EH (cell line): ENCODE results near the gene ALG9.
"Not testable (repeated sequence)": the region's sequence is repeated elsewhere in the genome, so short reads cannot be mapped to it uniquely, and the experiment has no call there.

ENCODE experiments used
- DNase-seq: peaks from one replicate; pipeline ENCODE4 v3.0.0-alpha.2; 2015; ENCODE audit warnings: low read depth

Gene ALG9

GRCh38 chr11:111870886-111871692, at the start of gene ALG9:
Gene ALG9 (minus strand): TSS chr11:111871581. CDS start chr11:111871482, 99 bp downstream.
- peak; percentile 80 for DNase-seq

DNA sequence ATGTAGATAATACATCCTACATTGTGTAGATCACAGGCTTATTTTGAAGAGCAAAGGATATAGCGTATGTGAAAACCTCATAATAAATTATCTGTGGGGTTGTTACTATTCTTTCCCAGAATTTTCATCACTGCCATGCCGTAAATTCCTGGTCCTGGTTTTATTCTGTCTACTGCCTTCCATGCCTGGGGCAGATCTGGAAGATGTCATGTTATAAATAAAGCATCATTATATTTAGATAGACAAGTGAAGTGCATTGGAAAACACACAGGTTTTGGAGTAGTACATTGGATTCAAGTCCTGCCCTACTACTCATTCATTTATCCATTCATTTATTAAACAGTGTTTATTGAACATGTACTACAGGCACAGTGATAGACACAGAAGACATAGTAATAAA, 49.5 kb upstream of the ALG9 start:
- peak; percentile 33 for DNase-seq

DNA sequence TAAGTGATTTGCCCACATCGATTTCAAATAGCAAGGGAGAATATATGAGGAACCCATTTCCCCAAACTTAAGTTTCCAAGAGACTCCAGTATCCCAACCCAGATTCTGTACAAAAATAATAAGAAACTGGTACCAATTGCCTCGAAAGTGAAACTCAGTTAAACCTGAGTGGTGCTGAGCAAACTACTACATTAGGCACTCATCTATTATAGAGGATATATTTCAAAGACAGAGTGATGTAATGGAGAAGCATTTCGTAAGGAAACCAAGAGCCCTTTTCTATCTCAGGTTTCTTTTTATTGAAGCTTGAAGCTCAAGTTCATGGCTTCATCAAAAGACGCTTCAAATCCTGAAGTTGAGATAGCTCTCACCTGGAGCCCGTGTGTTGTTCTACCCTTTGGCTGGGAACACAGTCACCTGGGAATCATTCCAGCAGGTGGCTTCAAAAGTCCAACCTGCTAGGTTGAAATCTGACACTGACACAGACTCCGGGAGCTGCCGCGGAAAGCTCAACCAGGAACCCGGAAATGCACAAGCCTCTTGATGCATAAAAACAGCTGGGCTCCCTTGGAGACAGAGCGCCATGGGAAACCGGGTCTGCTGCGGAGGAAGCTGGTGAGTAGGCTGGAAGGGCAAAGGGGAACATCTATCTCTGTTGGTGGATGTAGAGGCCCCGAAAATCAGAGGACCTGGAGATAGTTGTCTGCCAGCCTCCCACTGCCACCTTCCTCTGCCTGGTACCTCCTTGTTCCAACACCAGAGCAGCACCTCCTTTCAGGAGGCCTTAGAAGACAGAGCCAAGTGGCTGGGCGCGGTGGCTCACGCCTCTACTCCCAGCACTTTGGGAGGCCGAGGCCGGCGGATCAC, 47.2 kb upstream of the ALG9 start, which contains the start of gene C11orf52:
Gene C11orf52, plus strand, starts transcription at position 524 of the 867 bp plus-strand sequence. Its CDS starts 60 bp downstream, at position 584.
- DNase-seq: peak; percentile 73

- DNase-seq: no peak
Observed at GRCh38 chr11:111917788-111918187, 46.4 kb upstream of the ALG9 start.

DNA sequence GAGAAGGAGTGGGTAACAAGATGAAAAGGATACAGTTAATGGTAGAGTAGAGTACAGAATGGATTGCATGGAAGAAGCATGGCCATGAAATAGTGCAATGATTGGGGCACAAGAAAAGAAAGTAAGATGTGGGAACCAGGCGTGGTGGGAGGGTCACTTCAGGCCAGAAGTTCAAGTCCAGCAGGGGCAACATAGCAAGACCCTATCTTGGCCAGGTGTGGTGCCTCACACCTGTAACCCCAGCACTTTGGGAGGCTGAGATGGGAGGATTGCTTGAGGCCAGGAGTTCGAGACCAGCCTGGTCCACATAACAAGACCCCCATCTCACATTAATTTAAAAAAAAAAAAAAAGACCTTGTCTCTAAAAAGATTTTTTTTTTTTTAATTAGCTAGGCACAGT, 45.9 kb upstream of the ALG9 start:
- DNase-seq: no peak

DNA sequence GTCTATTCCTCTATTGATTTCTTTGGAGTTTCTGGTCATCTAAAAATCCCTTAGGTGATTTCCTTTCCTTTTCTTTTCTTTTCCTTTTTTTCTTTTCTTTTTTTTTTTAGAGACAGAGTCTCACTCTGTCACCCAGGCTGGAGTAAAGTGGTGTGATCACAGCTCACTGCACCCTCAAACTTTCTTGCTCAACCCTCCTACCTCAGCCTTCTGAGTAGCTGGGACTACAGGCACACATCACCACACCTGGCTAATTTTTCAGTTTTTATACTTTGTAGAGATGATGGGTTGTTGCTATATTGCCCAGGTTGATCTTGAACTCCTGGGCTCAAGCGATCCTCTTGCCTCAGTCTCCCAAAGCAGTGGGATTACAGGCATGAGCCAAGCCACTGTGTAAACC, 45.4 kb upstream of the ALG9 start:
- DNase-seq: no peak

GRCh38 chr11:111913997-111914396, 42.6 kb upstream of the ALG9 start:
- DNase-seq: peak; percentile 97

DNA sequence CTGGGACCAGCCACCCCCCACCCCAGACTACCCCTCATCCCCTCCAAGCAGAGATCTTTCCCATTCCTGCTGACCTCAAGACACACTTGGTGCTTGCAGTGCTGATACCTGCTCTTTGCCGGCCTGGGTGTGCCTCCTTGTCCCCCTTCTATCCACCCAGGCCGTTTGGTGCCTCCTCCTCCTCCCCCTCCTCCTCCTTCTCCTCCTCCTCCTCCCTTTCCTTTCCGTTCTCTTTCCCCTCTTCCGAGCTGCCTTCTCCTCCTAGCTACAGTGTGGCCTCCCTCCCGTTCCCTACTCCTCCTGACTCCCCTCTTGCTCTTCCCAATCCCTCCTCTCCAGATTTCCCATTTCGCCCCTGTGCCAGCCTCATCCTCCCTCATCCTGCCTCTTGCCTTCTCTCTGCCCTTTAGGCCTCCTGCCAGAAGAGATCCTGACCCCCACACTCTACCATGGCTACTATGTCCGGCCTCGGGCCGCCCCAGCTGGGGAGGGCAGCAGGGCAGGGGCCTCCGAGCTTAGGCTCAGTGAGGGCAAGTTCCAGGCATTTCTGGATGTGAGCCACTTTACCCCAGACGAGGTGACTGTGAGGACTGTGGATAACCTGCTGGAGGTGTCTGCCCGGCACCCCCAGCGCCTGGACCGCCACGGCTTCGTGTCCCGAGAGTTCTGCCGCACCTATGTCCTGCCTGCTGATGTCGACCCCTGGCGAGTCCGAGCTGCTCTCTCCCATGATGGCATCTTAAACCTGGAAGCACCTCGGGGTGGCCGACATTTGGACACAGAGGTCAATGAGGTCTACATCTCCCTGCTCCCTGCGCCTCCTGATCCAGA, 41.9 kb upstream of the ALG9 start:
- DNase-seq: peak; percentile 71

DNA sequence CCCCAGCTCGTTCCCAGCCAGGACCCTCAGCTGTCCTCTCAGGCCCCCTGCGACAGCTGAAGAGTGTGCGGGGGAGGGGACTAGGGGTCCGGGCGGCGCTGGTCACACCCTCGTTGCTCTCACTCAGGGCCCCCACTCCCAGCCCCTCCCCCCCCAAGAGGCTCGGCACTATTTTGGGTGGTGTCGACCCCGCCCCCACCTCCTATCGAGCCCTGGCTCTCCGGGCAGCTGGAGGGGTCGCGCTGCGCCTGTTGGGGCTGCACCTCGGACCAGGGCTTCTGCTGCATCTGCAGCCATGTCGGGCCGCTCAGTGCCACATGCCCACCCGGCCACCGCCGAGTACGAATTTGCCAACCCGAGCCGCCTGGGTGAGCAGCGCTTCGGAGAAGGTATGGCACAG, 41.2 kb upstream of the ALG9 start, which contains the start of gene HSPB2:
Gene HSPB2, plus strand, starts transcription at position 200 of the 400 bp plus-strand sequence. Its CDS starts 96 bp downstream, at position 296.
- peak; percentile 20 for DNase-seq

DNA sequence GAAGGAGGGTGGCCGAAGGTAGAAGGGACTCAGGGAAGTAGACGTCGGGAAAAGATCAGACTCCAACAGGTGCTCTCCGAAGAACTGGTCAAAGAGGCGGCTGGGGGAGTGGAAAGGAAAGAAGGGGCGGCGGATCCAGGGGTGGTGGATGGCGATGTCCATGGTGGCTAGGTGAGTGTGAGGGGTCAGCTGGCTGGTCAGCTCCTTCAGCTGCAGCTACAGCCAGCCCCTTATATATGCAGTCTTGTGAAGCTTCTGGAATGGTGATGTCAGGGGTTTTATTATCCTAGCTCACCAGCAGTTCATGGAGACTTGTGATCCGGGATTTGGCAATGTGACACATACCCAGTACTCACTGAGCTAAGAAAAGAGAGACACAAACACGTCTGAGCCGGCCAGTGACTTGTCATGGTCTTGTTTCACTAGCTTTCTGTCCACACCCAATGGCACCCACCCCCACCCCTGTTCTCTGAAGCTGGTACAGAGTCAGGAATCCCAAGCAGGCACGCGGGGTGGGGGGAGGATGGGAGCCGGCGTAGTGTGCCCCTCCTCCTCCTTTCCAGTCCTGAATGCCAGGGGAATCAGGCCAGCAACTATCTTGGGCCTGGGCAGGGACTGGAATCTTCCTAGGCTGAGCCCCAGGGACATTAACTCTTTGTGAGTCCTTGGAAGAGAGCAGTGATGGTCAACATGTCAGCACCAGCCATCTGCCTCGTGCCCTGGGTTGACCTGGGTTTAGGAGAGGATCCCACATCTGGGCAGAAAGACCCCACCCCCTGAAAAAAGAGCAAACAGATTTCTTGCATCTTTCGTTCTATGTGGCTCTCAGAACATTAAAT, 40.4 kb upstream of the ALG9 start, which contains the start of gene CRYAB:
Gene CRYAB, minus strand, starts transcription at position 208 of the 839 bp plus-strand sequence. Its CDS starts 46 bp downstream, at position 162.
- DNase-seq: peak; percentile 100

DNA sequence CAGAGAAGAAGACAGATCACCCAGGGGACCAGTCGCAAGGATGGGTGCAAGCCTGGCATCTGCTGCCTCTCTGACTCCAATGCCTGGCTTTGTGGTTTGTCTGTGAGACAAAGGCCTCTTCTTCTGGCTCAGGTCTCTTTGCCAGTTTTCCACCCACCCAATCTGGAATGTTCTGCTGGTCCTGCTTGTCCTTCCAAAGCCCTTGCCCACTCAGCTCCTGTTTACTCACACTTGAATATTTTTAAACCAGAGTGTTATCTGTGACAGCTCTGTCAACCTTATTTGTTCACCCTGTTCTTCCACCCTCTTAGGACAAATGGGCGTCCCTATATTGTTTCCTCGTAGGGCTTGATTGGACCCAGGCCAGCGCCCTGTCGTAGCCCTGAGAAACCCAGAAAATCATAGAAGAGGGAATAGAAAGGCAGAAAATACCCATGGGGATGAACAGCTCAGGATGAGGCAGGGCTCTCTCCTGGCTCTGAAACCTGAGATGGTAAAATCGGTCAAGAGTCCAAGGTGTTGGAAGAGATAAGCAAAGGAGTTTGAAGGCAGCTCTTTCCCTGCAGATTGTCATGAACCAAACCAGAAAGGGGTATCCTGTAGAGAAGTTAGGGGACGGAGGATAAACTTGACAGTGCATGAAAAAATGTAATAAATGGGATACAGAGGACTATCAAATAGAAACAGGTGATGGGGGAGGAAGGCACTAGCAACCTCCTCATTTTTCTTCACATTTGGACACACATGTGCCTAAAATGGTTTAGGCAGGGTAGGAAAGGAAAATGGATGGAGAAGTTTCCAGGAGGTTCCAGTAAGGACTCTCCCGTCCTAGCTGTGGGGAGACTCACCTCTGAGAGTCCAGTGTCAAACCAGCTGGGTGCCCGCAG, 39.5 kb upstream of the ALG9 start:
- DNase-seq: peak; percentile 14

- DNase-seq: no peak
Observed at GRCh38 chr11:111909378-111909777, 38.0 kb upstream of the ALG9 start.

DNA sequence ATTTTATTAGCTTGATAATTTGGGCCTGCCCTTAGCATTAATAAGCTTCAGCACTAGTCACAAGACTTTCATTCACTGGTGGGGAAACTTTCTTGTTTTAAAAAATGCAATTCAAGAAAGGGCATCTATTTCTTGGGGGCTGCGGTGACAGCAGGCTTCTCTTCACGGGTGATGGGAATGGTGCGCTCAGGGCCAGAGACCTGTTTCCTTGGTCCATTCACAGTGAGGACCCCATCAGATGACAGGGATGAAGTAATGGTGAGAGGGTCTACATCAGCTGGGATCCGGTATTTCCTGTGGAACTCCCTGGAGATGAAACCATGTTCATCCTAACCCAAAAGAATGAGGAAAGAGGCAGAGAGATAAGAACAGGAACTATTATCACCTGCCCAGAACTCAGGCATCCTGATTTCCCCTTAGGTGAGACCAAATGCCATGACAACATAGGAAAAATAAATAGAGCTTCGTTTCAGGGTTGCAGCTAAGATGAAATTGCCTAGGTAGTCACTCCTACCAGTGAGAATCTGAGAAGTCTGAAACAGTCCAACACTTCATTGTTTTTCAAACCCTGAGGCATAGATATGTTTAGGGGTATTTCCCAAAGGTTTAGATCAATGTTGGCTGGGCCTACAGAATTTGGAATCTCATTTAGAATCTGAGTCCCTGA, 37.4 kb upstream of the ALG9 start:
- DNase-seq: no peak

DNA sequence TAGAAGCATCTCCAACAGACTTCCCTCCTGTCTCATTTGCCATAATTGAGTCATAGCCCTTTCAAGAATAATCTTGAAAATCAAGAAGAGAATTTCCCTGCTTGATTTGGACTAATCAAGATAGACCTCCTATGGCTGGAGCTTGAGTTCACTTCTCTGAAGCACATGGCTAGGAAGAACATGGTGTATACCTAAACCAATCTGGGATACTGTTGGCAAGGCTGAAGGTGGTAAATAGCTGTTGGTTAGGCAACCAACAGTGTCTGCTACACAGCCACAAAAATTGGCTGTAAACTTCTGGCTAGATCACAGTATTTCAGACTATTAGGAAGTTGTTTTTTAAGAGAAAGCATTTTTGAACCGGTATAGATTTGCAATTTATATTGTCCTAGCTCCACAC, 35.3 kb upstream of the ALG9 start:
- DNase-seq: no peak

DNA sequence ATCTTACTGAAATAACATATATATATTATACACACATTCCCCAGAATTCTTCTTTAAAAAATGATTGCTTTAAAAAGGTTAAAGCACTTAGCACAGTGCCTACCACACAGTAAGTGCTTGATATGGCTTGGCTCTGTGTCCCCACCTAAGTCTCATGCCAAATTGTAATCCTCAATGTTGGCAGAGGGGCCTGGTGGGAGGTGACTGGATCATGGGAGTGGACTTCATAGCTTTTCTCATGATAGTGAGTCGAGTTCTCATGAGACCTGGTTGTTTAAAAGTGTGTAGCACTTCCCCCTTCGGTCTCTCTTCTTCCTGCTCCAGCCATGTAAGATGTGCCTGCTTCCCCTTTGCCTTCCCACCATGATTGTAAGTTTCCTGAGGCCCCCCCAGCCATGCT, 34.0 kb upstream of the ALG9 start:
- DNase-seq: peak; percentile 18

DNA sequence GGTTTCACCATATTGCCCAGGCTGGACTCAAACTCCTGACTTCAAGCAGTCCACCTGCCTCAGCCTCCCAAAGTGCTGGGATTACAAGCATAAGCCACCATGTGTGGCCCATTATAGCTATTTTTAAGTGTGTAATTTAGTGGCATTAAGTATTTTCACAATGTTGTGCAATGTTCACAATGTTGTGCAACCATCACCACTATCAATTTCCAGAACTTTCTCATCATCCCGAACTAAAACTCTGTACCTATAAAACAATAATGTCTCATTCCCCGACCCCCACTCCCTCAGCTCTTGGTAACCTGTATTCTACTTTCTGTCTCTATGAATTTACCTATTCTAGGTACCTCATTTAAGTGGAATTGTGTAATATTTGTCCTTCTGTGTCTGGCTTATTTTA, 15.5 kb upstream of the ALG9 start:
- DNase-seq: no peak

- DNase-seq: no peak
Observed at GRCh38 chr11:111886032-111886431, 14.7 kb upstream of the ALG9 start.

DNA sequence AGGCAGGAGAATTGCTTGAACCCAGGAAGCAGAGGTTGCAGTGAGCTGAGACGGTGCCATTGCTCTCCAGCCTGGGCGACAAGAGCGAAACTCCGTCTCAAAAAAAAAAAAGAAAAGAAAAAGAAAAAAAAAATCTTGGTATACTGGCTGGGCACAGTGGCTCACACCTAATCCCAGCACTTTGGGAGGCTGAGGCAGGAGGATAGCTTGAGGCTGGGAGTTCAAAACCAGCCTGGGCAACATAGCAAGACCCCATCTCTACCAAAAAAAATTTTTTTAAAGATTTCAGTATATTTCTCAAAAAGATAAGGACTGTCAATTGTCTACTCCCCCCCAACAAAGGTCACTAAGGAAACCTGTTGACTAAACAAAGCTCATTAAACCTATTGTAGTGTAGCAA, 13.7 kb upstream of the ALG9 start:
- not testable (repeated sequence) for DNase-seq

DNA sequence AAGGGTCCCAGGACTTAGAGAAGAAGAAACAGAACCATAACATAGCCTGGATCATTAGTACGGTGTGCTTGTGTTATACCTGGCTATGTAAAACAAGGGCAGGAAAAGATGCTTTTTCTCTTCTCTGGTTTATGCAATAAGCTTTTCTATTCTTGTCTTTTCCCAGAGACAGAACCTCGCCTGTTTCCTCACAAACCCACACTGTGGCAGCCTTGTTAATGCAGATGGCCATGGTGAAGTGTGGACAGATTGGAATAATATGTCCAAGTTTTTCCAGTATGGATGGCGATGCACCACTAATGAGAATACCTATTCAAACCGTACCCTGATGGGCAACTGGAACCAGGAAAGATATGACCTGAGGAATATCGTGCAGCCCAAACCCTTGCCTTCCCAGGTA, 10.8 kb upstream of the ALG9 start:
- no peak for DNase-seq
